H9 (cell line): Measurements from ENCODE around the gene PTPRN2. TPM values are rescaled to one million over a fixed set of nuclear protein-coding genes. Genes with fewer than 3 reads are reported as not detected.

ENCODE experiments used
- DNase-seq: peaks from one replicate; pipeline ENCODE4 v3.0.0-alpha.2; 2017
- H2AFZ ChIP-seq: one replicate; pipeline ENCODE4 v1.6.1; 2013; ENCODE audit warnings: mild to moderate bottlenecking, low read length, control low read depth, moderate library complexity
- H2AK5ac ChIP-seq: 2 replicates; pipeline ENCODE4 v1.6.1; 2013; ENCODE audit warnings: low read length, control low read depth, mixed read lengths; ENCODE audit not compliant: insufficient read length
- H2BK120ac ChIP-seq: one replicate; pipeline ENCODE4 v1.6.1; 2013; ENCODE audit warnings: low read depth, mild to moderate bottlenecking, low read length, control low read depth, inconsistent platforms; ENCODE audit not compliant: poor library complexity, severe bottlenecking
- H2BK12ac ChIP-seq: 2 replicates; pipeline ENCODE4 v1.6.1; 2013; ENCODE audit warnings: low read length, control low read depth, mixed read lengths, low read depth; ENCODE audit not compliant: insufficient read length
- H2BK15ac ChIP-seq: 2 replicates; pipeline ENCODE4 v1.6.1; 2013; ENCODE audit warnings: low read depth, low read length, control low read depth
- H2BK20ac ChIP-seq: one replicate; pipeline ENCODE4 v1.6.1; 2013; ENCODE audit warnings: low read depth, mild to moderate bottlenecking, low read length, control low read depth, inconsistent platforms; ENCODE audit not compliant: poor library complexity, severe bottlenecking
- H2BK5ac ChIP-seq: 2 replicates; pipeline ENCODE4 v1.6.1; 2013; ENCODE audit warnings: low read length, control low read depth, mixed read lengths; ENCODE audit not compliant: insufficient read length
- H3K14ac ChIP-seq: 2 replicates; pipeline ENCODE4 v1.6.1; 2013; ENCODE audit warnings: low read length, control low read depth; ENCODE audit not compliant: insufficient read depth
- H3K18ac ChIP-seq: 2 replicates; pipeline ENCODE4 v1.6.1; 2013; ENCODE audit warnings: low read depth, mild to moderate bottlenecking, mixed read lengths, low read length, control low read depth; ENCODE audit not compliant: insufficient read length
- H3K23ac ChIP-seq: 2 replicates; pipeline ENCODE4 v1.6.1; 2013; ENCODE audit warnings: low read length, control low read depth, mixed read lengths, low read depth; ENCODE audit not compliant: insufficient read length
- H3K23me2 ChIP-seq: 2 replicates; pipeline ENCODE4 v1.6.1; 2013; ENCODE audit warnings: low read depth, mild to moderate bottlenecking, mixed read lengths, low read length, control low read depth; ENCODE audit not compliant: insufficient read length, poor library complexity, severe bottlenecking
- H3K27ac ChIP-seq: 2 replicates; pipeline ENCODE4 v1.5.1; 2013; ENCODE audit warnings: low read length, control low read depth, mixed read lengths, low read depth; ENCODE audit not compliant: insufficient read length
- H3K27me3 ChIP-seq: 2 replicates; pipeline ENCODE4 v1.6.1; 2013; ENCODE audit warnings: low read length, control low read depth, inconsistent platforms; ENCODE audit not compliant: insufficient read depth
- H3K4ac ChIP-seq: 2 replicates; pipeline ENCODE4 v1.6.1; 2013; ENCODE audit warnings: low read depth, mild to moderate bottlenecking, control low read depth, inconsistent platforms, low read length, moderate library complexity
- H3K4me1 ChIP-seq: 2 replicates; pipeline ENCODE4 v1.6.1; 2013; ENCODE audit warnings: low read length, control low read depth, inconsistent platforms; ENCODE audit not compliant: insufficient read depth
- H3K4me2 ChIP-seq: 2 replicates; pipeline ENCODE4 v1.6.1; 2013; ENCODE audit warnings: low read length, control low read depth, mixed read lengths; ENCODE audit not compliant: insufficient read length, insufficient read depth
- H3K56ac ChIP-seq: 2 replicates; pipeline ENCODE4 v1.6.1; 2013; ENCODE audit warnings: low read depth, mild to moderate bottlenecking, mixed read lengths, low read length, control low read depth; ENCODE audit not compliant: insufficient read length
- H3K79me1 ChIP-seq: 2 replicates; pipeline ENCODE4 v1.6.1; 2013; ENCODE audit warnings: low read depth, mild to moderate bottlenecking, moderate library complexity, low read length, control low read depth, inconsistent platforms; ENCODE audit not compliant: insufficient read depth, poor library complexity, severe bottlenecking
- H3K79me2 ChIP-seq: 2 replicates; pipeline ENCODE4 v1.6.1; 2013; ENCODE audit warnings: low read length, control low read depth, inconsistent platforms; ENCODE audit not compliant: insufficient read depth
- H3K9ac ChIP-seq: 2 replicates; pipeline ENCODE4 v1.6.1; 2013; ENCODE audit warnings: low read length, control low read depth, mixed read lengths; ENCODE audit not compliant: insufficient read length; ENCODE audit errors: extremely low read depth
- H3K9me3 ChIP-seq: one replicate; pipeline ENCODE4 v1.6.1; 2013; ENCODE audit warnings: low read depth, low read length, inconsistent platforms; ENCODE audit not compliant: control insufficient read depth
- H3T11ph ChIP-seq: one replicate; pipeline ENCODE4 v1.6.1; 2013; ENCODE audit warnings: mild to moderate bottlenecking, low read length, control low read depth, inconsistent platforms
- H4K20me1 ChIP-seq: one replicate; pipeline ENCODE4 v1.6.1; 2013; ENCODE audit not compliant: control insufficient read depth, insufficient read length, insufficient read depth
- H4K5ac ChIP-seq: 2 replicates; pipeline ENCODE4 v1.6.1; 2013; ENCODE audit warnings: low read depth, mild to moderate bottlenecking, mixed read lengths, low read length, control low read depth; ENCODE audit not compliant: insufficient read length
- H4K8ac ChIP-seq: replicated peaks from 2 replicates; pipeline ENCODE4 v1.6.1; 2013; ENCODE audit warnings: low read length, control low read depth, mixed read lengths, low read depth; ENCODE audit not compliant: insufficient read length
- H4K91ac ChIP-seq: 2 replicates; pipeline ENCODE4 v1.6.1; 2013; ENCODE audit warnings: low read depth, mild to moderate bottlenecking, moderate library complexity, mixed read lengths, low read length, control low read depth; ENCODE audit not compliant: insufficient read length
- H3K27ac Mint-ChIP-seq, 3 experiments: 2 replicates in 2 of 3; 3 replicates in 1 of 3; pipeline ENCODE4 v1.8.0; 2020 to 2021; ENCODE audit warnings: mixed read lengths in 3 of 3, mild to moderate bottlenecking in 1 of 3, moderate library complexity in 1 of 3
- H3K27me3 Mint-ChIP-seq: 2 replicates; pipeline ENCODE4 v1.8.0; 2021; ENCODE audit warnings: low read depth, mild to moderate bottlenecking, moderate library complexity, mixed read lengths
- H3K36me3 Mint-ChIP-seq, 3 experiments: 2 replicates in 2 of 3; 3 replicates in 1 of 3; pipeline ENCODE4 v1.8.0; 2020 to 2021; ENCODE audit warnings: low read depth in 3 of 3, mixed read lengths in 3 of 3; ENCODE audit not compliant: insufficient read depth in 1 of 3
- H3K4me1 Mint-ChIP-seq, 2 experiments: 2 replicates each; pipeline ENCODE4 v1.8.0; 2020; ENCODE audit warnings: mixed read lengths in 2 of 2
- H3K4me3 Mint-ChIP-seq, 2 experiments: 2 replicates in 1 of 2; 3 replicates in 1 of 2; pipeline ENCODE4 v1.8.0; 2020 to 2021; ENCODE audit warnings: mild to moderate bottlenecking in 2 of 2, mixed read lengths in 2 of 2, moderate library complexity in 1 of 2
- H3K9me3 Mint-ChIP-seq, 2 experiments: 2 replicates in 1 of 2; 3 replicates in 1 of 2; pipeline ENCODE4 v1.8.0; 2020; ENCODE audit warnings: mild to moderate bottlenecking in 2 of 2, mixed read lengths in 2 of 2, moderate library complexity in 1 of 2
- CTCF ChIP-seq: fragments of 200-600 bp; sonication (generic); conservative IDR thresholded peaks from 3 replicates; pipeline ENCODE4 v1.8.0; 2021; ENCODE audit warnings: antibody characterized with exemption, mild to moderate bottlenecking
- WGBS: extraction: QIAGEN DNeasy Blood & Tissue Kit; methylation state at CpG from one replicate; pipeline ENCODE4 v1.1.7; 2013; ENCODE audit warnings: missing lambda C conversion rate, low lambda C conversion rate, mixed read lengths; ENCODE audit not compliant: insufficient read length; ENCODE audit errors: extremely low coverage; 5-methylcytosine and 5-hydroxymethylcytosine counted together
- total RNA-seq: library from RNA; stranded (reverse); gene quantifications from 2 replicates; pipeline ENCODE4 v1.2.1, GENCODE V29; 2021

The PTPRN2 gene
- total RNA-seq, 1 experiment from 2014 or later = 5.2 TPM

GRCh38 chr7:157579425-157579824 is 1008.2 kb downstream of the PTPRN2 start:
- H3K4me3 Mint-ChIP-seq = no peak overlapping the region
- peaks cover 11 to 12% of the 10 kb centered on the region in 2 experiments for H3K4me1 Mint-ChIP-seq
- H4K20me1 ChIP-seq = no peaks in the 10 kb centered on the region
- no peaks in the 10 kb centered on the region for H3K79me1 ChIP-seq
- H4K8ac ChIP-seq = no peak overlapping the region
- no peak overlapping the region for H2BK5ac ChIP-seq
- no peak overlapping the region for H2BK15ac ChIP-seq
- TF ChIP-seq CTCF = no peak
- H2BK20ac ChIP-seq = no peak overlapping the region
- no peak overlapping the region for H2AFZ ChIP-seq
- no peak overlapping the region for H3K4ac ChIP-seq
- H3K9me3 ChIP-seq = no peaks in the 10 kb centered on the region
- H3T11ph ChIP-seq = no peak overlapping the region
- peaks cover 2% of the 10 kb centered on the region; the same call in 1 of the 2 replicates for H3K27me3 ChIP-seq
- no peak overlapping the region for H3K56ac ChIP-seq
- no peak overlapping the region for H3K27ac Mint-ChIP-seq
- no peak overlapping the region for H3K9ac ChIP-seq
- H3K23me2 ChIP-seq = no peaks in the 10 kb centered on the region
- H2BK12ac ChIP-seq = no peak overlapping the region
- H3K36me3 Mint-ChIP-seq = no peaks in the 10 kb centered on the region
- no peak overlapping the region for H3K23ac ChIP-seq
- no peak overlapping the region for H4K91ac ChIP-seq
- H2BK120ac ChIP-seq = no peak overlapping the region
- H3K4me1 ChIP-seq = no peaks in the 10 kb centered on the region
- no peak overlapping the region for H3K27ac ChIP-seq
- no peaks in the 10 kb centered on the region for H3K79me2 ChIP-seq
- no peak overlapping the region for H2AK5ac ChIP-seq
- H4K5ac ChIP-seq = no peak overlapping the region
- no peaks in the 10 kb centered on the region for H3K9me3 Mint-ChIP-seq
- no peak for DNase-seq
- WGBS = no CpG with 5 or more reads among the region's 16 CpGs
- H3K27me3 Mint-ChIP-seq = peaks cover 96% of the 10 kb centered on the region
- H3K18ac ChIP-seq = no peak overlapping the region
- H3K4me2 ChIP-seq = no peak overlapping the region
- no peak overlapping the region for H3K14ac ChIP-seq
